ENCODE data around the gene SUPT6H. TPM values are rescaled to one million over a fixed set of nuclear protein-coding genes. Genes with fewer than 3 reads are reported as not detected.

Gene SUPT6H
- total and polyA plus RNA-seq, 5 experiments from 2014 or later: 7.4 to 105 (median 22.0) TPM

- H3K9me3 Mint-ChIP-seq: no peaks in the 10 kb centered on the region
- no peaks in the 10 kb centered on the region for H3K27me3 Mint-ChIP-seq
- DNase-seq (no peak), ATAC-seq (no peak)
- peaks cover 0 to 14% (median 4%) of the 10 kb centered on the region in 4 donors for H3K4me1 Mint-ChIP-seq
- H3K36me3 Mint-ChIP-seq: peaks cover under 1 to 91% (median 30%) of the 10 kb centered on the region in 3 donors
- H3K27ac Mint-ChIP-seq: no peak overlapping the region
- POLR2A ChIA-PET: no interaction called here
- H3K4me3 Mint-ChIP-seq: no peak overlapping the region
Measured at GRCh38 chr17:28626818-28627217, 35.2 kb upstream of the SUPT6H start.

GRCh38 chr17:28634206-28634865, 27.7 kb upstream of the SUPT6H start:
- H3K9me3 Mint-ChIP-seq: no peaks in the 10 kb centered on the region
- DNase-seq (no peak), ATAC-seq (no peak)
- peak overlapping the region in 1 of 10 donors; percentile 50 for H3K27ac Mint-ChIP-seq
- no peak overlapping the region for H3K4me3 Mint-ChIP-seq
- POLR2A ChIA-PET: no interaction called here
- no peaks in the 10 kb centered on the region for H3K27me3 Mint-ChIP-seq
- peaks cover 7 to 100% (median 29%) of the 10 kb centered on the region in 3 donors for H3K36me3 Mint-ChIP-seq
- peaks cover 7 to 47% (median 28%) of the 10 kb centered on the region in 4 donors for H3K4me1 Mint-ChIP-seq

GRCh38 chr17:28635506-28635905, 26.5 kb upstream of the SUPT6H start:
- H3K9me3 Mint-ChIP-seq: no peaks in the 10 kb centered on the region
- peak overlapping the region in 1 of 10 donors; percentile 1 for H3K27ac Mint-ChIP-seq
- DNase-seq: no peak
- H3K4me1 Mint-ChIP-seq: peaks cover 7 to 50% (median 32%) of the 10 kb centered on the region in 4 donors
- POLR2A ChIA-PET: no interaction called here
- no peaks in the 10 kb centered on the region for H3K27me3 Mint-ChIP-seq
- no peak overlapping the region for H3K4me3 Mint-ChIP-seq
- H3K36me3 Mint-ChIP-seq: peaks cover 7 to 99% (median 34%) of the 10 kb centered on the region in 3 donors
- no peak for ATAC-seq

DNA sequence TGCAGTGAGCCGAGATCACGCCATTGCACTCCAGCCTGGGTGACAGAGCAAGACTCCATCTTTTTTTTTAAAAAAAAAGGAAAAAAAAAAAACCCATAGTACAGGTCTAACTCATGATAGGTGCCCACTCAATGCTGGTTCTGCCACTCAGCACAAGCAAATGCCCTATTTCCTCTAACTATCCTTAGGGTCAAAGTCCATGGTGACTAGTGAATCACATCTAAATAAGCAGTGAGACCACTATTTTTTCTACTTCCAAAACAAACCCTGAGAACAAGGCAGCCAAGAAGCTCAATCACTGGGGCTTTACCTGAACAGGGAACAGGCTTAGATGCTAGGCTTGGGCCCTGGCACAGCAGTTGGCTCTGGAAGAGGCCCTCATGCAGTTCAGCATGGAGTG, 20.4 kb upstream of the SUPT6H start:
- POLR2A ChIA-PET: interaction anchor here (1.0 kb wide), 1 partner anchor 42 kb away, joined by 3 read pairs; no protein-coding TSS in a partner anchor
- peak overlapping the region in 2 of 10 donors; percentile 45 for H3K4me3 Mint-ChIP-seq
- ATAC-seq (no peak), DNase-seq (no peak)
- H3K4me1 Mint-ChIP-seq: peaks cover 20 to 54% (median 45%) of the 10 kb centered on the region in 4 donors
- H3K36me3 Mint-ChIP-seq: peaks cover 7 to 66% (median 17%) of the 10 kb centered on the region in 3 donors
- H3K27me3 Mint-ChIP-seq: no peaks in the 10 kb centered on the region
- H3K9me3 Mint-ChIP-seq: no peaks in the 10 kb centered on the region
- no peak overlapping the region for H3K27ac Mint-ChIP-seq

- Mint-ChIP-seq H3K36me3 (peaks cover 0 to 55% (median 8%) of the 10 kb centered on the region in 3 donors), H3K9me3 (no peaks in the 10 kb centered on the region), H3K27ac (peak overlapping the region; percentile 89 to 96 (median 94)), H3K4me1 (peaks cover 18 to 56% (median 43%) of the 10 kb centered on the region in 4 donors), H3K27me3 (no peaks in the 10 kb centered on the region), H3K4me3 (peak overlapping the region; percentile 90 to 98 (median 92))
- POLR2A ChIA-PET: interaction anchor here (0.8 to 3.7 kb wide), 12 partner anchors 17 to 309 kb away, joined by 3 to 62 read pairs (median 15); partner anchors contain the start of genes ALDOC, IFT20, NEK8 and PHF12
- peak in 1 of 2 donors; percentile 1 for ATAC-seq
- peak in 5 of 10 donors; percentile 5 to 12 (median 9) for DNase-seq
Measured at GRCh38 chr17:28643983-28644786, 17.8 kb upstream of the SUPT6H start.

GRCh38 chr17:28644787-28645575, 17.0 kb upstream of the SUPT6H start, which contains the start of gene BLTP2:
TSS of gene BLTP2 (minus strand) at chr17:28645158. CDS start at chr17:28645056, 102 bp downstream.
- H3K4me3 Mint-ChIP-seq: peak within 1 kb of the TSS; percentile 90 to 98 (median 92)
- H3K27me3 Mint-ChIP-seq: no peaks in the 10 kb centered on the region
- H3K27ac Mint-ChIP-seq: peak within 1 kb of the TSS; percentile 94 to 99 (median 97)
- DNase-seq (peak; percentile 90 to 97 (median 94)), ATAC-seq (peak; percentile 94 to 97)
- H3K9me3 Mint-ChIP-seq: no peaks in the 10 kb centered on the region
- H3K4me1 Mint-ChIP-seq: peaks cover 18 to 50% (median 41%) of the 10 kb centered on the region in 4 donors
- POLR2A ChIA-PET: interaction anchor here (0.6 to 3.7 kb wide), 19 partner anchors 9 to 310 kb away, joined by 3 to 62 read pairs (median 6); partner anchors contain the start of genes ALDOC, FLOT2, IFT20 and NEK8
- H3K36me3 Mint-ChIP-seq: peaks cover 0 to 50% (median 2%) of the 10 kb centered on the region in 3 donors

GRCh38 chr17:28645576-28645939, 16.4 kb upstream of the SUPT6H start:
- Mint-ChIP-seq H3K27me3 (no peaks in the 10 kb centered on the region), H3K9me3 (no peaks in the 10 kb centered on the region), H3K36me3 (peaks cover 0 to 50% (median 1%) of the 10 kb centered on the region in 3 donors), H3K4me3 (peak overlapping the region; percentile 83 to 98 (median 92)), H3K27ac (peak overlapping the region; percentile 94 to 99 (median 97)), H3K4me1 (peaks cover 18 to 48% (median 41%) of the 10 kb centered on the region in 4 donors)
- ATAC-seq (no peak), DNase-seq (no peak)
- POLR2A ChIA-PET: interaction anchor here (0.9 to 3.7 kb wide), 17 partner anchors 8 to 310 kb away, joined by 3 to 62 read pairs (median 7); partner anchors contain the start of genes ALDOC, FLOT2, IFT20 and NEK8

DNA sequence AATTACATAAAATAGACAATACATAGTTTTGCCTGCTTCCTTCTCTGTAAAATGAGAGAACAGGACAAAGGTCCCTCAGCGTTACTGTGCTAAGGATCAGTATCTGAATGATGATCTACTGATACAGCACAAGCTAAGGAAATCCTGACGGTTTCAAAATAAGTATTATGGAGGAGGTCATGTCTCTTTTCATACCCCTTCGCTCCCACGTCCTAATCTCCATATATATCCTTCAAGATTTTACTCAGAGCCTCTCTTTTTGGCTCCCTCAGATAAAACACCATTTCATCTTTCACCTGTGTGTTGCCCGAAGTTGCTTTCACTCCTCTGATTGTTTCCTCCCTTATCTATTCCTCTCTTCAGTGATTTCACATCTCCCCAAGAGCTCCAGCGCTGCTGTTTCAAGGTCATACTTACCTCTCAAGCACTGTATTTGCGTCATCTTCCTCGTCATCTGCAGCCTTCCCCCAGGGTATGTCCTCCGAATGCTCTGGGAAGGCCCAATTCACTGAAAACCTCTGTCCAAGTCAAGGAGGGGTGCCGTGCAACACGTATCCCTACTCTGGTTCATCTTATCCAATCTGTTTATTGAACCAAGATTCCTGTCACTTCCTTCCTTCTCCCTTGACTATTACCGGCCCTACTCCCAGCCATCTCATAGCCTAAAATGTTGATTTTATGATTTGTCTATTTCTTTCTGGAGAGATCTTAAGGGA, 15.8 kb upstream of the SUPT6H start:
- peak overlapping the region; percentile 94 to 99 (median 97) for H3K27ac Mint-ChIP-seq
- H3K36me3 Mint-ChIP-seq: peaks cover 0 to 47% (median 0%) of the 10 kb centered on the region in 3 donors

GRCh38 chr17:28648698-28649097, 13.3 kb upstream of the SUPT6H start:
- H3K4me3 Mint-ChIP-seq: no peak overlapping the region
- H3K9me3 Mint-ChIP-seq: no peaks in the 10 kb centered on the region
- no peak for ATAC-seq
- peaks cover 0 to 45% (median 0%) of the 10 kb centered on the region in 3 donors for H3K36me3 Mint-ChIP-seq
- DNase-seq: no peak
- peak overlapping the region in 2 of 10 donors; percentile 59 to 71 for H3K27ac Mint-ChIP-seq
- POLR2A ChIA-PET: interaction anchor here (1.3 to 2.4 kb wide), 2 partner anchors 13 to 63 kb away, joined by 3 to 25 read pairs; partner anchors contain the start of genes PROCA1, SDF2 and SUPT6H
- H3K4me1 Mint-ChIP-seq: peaks cover 15 to 42% (median 26%) of the 10 kb centered on the region in 4 donors
- no peaks in the 10 kb centered on the region for H3K27me3 Mint-ChIP-seq

More for the DNA sequence above, 15.8 kb upstream of the SUPT6H start:
- Mint-ChIP-seq H3K9me3 (no peaks in the 10 kb centered on the region), H3K4me1 (peaks cover 18 to 48% (median 41%) of the 10 kb centered on the region in 4 donors), H3K4me3 (peak overlapping the region; percentile 83 to 98 (median 92)), H3K27me3 (no peaks in the 10 kb centered on the region)
- POLR2A ChIA-PET: interaction anchor here (0.8 to 3.7 kb wide), 15 partner anchors 11 to 311 kb away, joined by 3 to 62 read pairs (median 6); partner anchors contain the start of genes IFT20, NEK8, PHF12 and PIGS
- ATAC-seq (no peak), DNase-seq (no peak)

DNA sequence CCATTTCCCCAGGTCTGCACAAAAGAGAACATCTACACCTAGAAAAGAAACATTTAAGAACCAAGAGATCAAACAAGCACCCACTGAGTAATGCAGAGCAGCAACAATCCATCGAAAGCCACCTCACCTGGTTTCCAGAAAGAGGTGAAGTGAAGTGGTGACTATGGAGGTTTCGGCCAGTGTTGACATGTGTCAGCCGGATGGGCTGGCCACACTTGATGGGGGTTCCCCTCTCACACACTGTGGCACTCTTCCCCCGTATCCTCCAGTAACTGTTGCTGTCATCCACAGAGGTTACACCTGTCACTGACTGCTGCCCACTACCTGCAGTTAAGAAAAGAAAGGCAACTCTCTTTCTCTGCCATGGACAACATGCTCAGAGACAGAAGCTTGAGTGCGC, 6.8 kb upstream of the SUPT6H start:
- POLR2A ChIA-PET: no interaction called here
- H3K9me3 Mint-ChIP-seq: no peaks in the 10 kb centered on the region
- H3K36me3 Mint-ChIP-seq: peaks cover 0 to 62% (median 14%) of the 10 kb centered on the region in 3 donors
- ATAC-seq (no peak), DNase-seq (no peak)
- no peak overlapping the region for H3K4me3 Mint-ChIP-seq
- peak overlapping the region in 4 of 10 donors; percentile 51 to 83 (median 65) for H3K27ac Mint-ChIP-seq
- H3K27me3 Mint-ChIP-seq: no peaks in the 10 kb centered on the region
- peaks cover 6 to 41% (median 15%) of the 10 kb centered on the region in 4 donors for H3K4me1 Mint-ChIP-seq

- no peak for ATAC-seq
- Mint-ChIP-seq H3K27ac (peak overlapping the region in 4 of 10 donors; percentile 26 to 69 (median 62)), H3K4me1 (peaks cover 11 to 55% (median 37%) of the 10 kb centered on the region in 4 donors), H3K9me3 (no peaks in the 10 kb centered on the region), H3K4me3 (no peak overlapping the region), H3K36me3 (peaks cover 0 to 45% (median 18%) of the 10 kb centered on the region in 3 donors), H3K27me3 (no peaks in the 10 kb centered on the region)
- DNase-seq: no peak
- POLR2A ChIA-PET: interaction anchor here (1.2 kb wide), 1 partner anchor 12 kb away, joined by 6 read pairs; the partner anchor contains the start of gene BLTP2
Measured at GRCh38 chr17:28657756-28658155, 4.2 kb upstream of the SUPT6H start.

Data from naive thymus-derived CD8-positive, alpha-beta T cell (primary cell).